NCI-H2081 (cell line): ENCODE results near the gene MPPED1.

Experiments
- DNase-seq, 2 experiments: peaks; one replicate each; lab custom pipeline; 2025; lab: John Stamatoyannopoulos, UW

MPPED1 gene

GRCh38 chr22:43448048-43448447 is 36.2 kb downstream of the MPPED1 start:
- no peak for DNase-seq

- no peak for DNase-seq
Measured at GRCh38 chr22:43449205-43449830, 37.5 kb downstream of the MPPED1 start.

DNA sequence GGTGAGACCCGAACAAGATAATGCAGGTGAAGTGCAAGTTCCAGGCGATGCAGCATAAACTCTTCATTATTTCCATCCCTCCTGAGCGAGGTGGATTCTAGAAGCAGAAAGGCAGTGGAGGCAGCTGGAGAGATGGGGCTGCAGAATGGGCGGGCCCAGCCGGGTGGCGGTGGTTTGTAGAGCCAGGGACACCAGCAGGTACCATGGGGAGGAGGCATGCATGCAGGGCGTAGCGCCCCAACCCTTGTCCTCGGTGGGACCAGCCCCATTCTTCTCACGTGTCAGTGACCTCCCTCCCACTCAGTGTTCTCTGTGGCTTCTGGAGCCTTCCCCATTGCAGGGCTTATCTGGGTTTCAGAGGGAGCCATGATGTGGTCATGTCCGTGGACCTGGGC is 38.0 kb downstream of the MPPED1 start:
- no peak for DNase-seq

DNA sequence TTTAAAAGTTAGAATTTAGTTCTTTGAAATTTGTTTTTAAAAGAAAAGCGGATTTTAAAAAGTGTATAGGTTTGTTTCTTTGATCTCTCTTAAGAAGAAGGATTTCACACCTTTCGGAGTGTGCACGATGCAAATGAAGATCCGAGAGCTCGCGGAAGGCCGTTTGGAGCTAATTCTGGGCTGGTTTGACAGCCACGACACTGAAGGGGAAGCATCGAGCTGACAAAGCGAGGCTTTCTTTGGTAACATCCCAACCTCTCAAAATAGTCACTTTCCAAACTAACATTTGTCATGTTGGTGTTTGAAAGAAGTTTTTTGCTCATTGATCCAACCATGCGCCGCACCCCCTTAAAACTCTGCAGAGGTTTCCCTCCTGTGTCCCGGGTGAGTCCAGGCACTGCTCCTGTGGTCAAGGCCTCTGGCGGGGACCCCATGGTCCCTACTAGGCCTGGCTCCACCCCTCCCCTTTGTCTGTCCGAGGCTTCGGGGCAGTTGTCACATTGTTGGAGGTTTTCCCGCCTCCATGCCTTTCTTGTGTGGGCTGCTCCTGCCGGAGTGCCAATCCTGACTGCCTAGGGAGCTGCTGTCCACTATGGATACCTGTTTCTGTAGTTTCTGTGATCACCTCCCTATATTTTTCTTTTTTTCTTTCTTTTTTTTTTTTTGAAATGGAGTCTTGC is 39.7 kb downstream of the MPPED1 start:
- no peak for DNase-seq

DNA sequence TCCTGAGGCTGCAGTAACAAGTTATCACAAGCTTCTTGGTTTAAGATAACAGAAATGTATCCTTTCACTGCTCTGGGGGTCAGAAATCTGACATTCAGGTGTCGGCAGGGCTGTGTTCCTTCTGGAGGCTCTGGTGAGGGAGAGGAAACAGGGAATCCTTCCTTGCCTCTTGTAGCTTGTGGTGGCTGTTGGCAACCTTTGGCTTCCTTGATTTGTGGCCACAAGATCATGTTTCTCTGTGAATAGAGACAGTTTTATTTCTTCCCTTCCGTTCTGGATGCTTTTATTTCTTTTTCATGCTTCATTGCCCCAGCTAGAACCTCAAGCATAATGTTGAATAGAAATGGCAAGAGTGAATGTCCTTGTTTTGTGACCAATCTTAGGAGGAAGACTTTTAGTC is 44.0 kb downstream of the MPPED1 start:
- DNase-seq, result no peak

- no peak for DNase-seq
Measured at GRCh38 chr22:43457002-43457401, 45.2 kb downstream of the MPPED1 start.

DNA sequence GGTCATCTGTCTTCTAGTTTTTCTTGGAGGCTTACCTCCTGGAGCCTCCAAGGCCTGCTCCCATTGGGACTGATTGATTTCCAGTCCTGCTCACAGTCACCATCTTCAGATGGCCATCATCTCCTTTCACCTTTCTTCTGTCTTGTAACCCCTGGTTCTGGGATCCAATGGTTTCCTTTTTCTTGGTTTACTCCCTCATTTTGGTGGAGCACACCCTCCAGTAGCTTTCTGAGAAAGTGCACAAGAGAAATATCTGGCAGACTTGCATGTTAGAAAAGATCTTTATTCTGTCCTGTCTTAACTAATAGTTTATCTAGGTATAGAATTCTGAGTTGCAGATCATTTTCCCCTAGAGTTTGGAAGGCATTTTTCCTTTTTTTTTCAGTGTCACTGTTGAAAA is 50.9 kb downstream of the MPPED1 start:
- no peak for DNase-seq

GRCh38 chr22:43464809-43465208 is 53.0 kb downstream of the MPPED1 start:
- no peak for DNase-seq

- no peak for DNase-seq
Measured at GRCh38 chr22:43465291-43466015, 53.6 kb downstream of the MPPED1 start.

- DNase-seq, result no peak
Measured at GRCh38 chr22:43466710-43467109, 54.9 kb downstream of the MPPED1 start.

- DNase-seq, result no peak
Measured at GRCh38 chr22:43467216-43467940, 55.6 kb downstream of the MPPED1 start.

DNA sequence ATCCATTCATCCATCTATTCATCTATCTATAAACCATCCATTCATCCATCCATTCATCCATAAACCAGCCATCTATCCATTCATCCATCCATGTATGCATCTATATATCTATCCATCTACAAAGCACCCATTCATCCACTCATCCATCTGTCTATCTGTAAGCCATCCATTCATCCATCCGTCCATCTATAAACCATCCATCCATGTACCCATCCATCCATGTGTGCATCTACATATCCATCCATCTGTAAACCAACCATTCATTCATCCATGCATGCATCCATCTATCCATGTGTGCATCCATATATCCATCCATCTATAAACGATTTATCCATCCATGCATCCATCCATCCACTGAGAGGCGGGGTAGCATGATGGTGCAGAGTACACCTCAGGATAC is 58.4 kb downstream of the MPPED1 start:
- DNase-seq, result no peak

DNA sequence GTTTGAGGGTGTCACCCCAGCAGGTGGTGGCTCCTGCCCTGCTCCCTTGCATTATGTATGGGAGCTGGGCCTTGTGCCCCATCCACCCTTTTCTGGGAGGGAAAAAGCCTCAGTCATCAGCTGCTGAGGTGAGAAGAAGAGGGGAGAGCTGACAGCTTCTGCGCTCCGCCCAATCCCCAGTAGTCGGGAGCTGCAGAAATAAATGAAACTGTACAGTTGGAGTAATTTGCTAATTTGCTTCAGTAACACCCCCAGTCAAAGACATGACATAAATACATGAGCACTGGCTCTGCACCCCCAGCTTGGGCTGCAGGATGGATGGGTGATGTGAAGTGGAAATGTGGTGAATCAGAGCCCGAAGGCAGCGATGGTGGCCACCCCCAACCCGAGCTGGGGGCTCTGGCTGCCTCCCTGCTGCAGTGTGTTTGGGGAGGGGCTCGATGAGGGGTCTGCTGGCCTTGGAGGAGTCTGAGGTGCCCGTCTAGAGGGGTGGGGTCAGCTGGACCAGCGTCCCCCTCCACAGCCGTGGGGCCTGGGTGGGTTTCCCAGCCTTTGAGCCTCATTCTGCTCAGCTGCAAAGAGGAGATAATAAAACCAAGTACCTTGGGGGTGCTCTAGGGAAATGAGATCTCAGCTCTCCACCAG is 59.2 kb downstream of the MPPED1 start:
- no peak for DNase-seq

DNA sequence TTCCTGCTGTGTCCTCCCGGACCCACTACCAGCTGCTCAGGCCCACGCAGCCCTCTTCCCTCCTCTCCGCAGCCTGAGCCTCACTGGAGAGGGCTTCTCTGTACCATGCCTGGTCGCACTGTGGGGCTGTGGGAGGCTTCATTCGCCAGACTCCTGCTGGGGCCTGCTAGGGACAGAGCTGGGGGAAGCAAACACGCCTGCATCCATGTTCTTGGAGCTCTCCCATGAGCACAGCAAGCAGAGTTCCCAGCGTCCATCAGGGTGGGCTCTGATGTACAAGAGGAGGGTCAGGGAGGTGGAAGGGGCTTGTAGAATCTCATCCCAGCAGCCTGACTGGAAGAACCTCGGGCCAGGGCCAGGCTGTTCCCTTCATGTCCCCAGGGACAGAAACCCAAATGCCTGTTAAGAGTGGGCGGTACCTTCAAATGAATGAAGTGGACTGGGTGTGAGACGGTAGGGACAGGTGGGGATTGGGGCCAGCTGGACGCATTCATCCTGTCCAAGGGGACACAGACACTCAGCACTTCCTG is 59.9 kb downstream of the MPPED1 start:
- DNase-seq, result no peak

DNA sequence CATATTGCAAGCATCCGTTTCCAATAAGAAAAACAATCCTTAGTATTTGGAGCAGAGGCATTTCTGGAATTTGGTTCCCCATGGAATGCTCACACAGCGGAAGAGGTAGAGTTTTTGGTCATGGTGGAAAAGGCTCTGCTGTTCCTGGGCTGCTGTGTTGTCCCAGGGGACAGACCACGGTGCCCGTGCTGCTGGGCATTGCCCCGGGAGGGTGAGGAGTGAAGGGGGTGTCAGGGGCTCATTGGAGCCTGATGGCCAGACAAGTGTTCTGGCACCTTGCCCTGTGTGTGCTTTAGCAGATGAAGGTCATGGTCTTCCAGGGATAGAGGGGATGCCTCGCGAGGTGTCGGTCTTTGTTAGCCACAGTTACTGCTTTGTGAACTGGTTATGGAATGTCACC is 61.2 kb downstream of the MPPED1 start:
- DNase-seq, result no peak

- DNase-seq, result no peak
Measured at GRCh38 chr22:43473441-43473840, 61.6 kb downstream of the MPPED1 start.

DNA sequence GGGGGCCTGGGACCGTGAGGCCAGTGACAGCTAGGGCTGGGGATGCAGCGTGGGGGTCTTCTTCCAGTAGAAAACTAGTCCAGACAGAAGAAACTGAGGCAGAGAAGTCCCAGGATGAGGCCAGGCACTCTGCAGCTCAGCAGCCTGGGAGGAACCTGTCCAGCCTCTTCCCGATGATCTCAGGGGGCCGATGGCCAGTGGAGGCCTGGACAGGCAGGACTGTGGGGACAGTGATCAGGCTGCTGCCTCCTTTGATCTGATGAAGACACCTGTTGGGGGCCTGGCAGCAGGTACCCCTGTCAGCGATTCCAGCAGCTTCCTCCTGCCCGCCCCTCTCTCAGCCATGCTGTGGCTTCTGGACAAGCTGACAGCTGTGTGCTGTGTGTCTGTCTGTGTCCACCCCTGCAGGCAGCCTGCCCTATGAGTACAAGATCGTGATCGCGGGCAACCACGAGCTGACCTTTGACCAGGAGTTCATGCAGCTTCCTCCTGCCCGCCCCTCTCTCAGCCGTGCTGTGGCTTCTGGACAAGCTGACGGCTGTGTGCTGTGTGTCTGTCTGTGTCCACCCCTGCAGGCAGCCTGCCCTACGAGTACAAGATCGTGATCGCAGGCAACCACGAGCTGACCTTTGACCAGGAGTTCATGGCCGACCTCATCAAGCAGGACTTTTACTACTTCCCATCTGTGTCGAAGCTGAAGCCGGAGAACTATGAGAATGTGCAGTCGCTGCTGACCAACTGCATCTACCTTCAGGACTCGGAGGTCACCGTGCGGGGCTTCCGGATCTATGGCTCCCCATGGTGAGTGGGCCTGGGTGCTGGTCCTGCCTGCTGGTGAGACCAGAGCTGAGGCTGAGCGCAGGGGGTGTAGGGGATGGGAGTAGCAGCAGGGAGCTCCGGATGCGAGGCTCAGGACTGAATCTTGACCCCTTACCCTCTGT is 62.6 kb downstream of the MPPED1 start:
- DNase-seq, result no peak

DNA sequence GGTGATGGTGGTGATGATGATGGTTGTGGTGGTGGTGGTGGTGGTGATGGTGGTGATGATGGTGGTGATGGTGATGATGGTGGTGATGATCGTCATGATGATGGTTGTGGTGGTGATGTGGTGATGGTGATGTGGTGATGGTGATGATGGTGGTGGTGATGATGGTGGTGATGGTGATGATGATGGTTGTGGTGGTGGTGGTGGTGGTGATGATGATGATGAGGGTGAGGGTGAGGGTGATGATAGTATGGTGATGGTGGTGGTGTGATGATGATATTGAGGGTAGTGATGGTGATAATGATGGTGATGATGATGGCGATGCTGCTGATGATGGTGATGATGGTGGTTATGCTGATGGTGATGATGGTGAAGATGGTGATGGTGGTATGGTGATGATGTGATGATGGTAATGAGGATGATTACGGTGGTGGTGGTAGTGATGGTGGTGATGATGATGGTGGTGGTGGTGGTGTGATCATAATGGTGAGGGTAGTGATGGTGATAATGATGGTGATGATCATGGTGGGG is 63.8 kb downstream of the MPPED1 start:
- DNase-seq, result no peak

DNA sequence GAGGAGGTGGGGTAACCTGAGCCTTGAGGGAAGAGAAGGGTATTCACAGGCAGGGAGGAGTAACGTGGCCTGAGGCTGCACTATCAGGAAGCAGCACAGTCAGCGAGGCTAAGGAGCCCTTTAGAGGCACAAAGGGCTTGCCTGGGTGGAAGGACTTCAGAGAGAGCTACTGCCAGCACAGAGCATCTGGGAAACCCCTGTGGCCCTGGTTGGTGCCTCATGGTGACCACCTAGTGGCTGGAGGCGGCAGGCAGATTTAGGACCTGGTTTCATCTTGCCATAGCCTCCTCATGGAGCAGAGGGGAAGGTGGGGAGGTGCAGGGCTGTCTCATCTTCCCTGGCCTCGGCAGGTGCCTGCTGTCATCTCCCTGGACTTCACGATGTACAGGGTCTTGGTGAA is 64.5 kb downstream of the MPPED1 start:
- no peak for DNase-seq
